ENCODE results near the gene GGTA1.

The GGTA1 gene

DNA sequence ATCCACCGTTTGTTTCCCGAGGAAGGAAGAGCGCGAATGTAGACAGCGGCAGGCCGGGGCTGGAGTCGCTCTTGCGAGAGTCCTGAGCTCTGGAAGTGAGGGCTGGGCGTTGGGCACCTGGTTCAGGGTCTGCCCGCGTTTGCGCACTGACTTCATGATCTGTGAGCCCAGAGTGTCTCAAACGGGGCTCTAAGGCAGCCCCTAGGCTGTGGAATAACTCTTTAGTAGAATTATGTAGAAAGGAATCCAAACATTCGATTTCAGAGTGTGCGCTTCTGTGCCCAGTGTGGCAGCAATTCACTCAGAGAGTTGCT lies 478 bp upstream of the GGTA1 start:
- peak overlapping the region; percentile 46 for H3K4me3 ChIP-seq (ENCODE audit: control insufficient read depth, low read depth, low read length)
- DNase-seq (ENCODE audit: low read depth), result no peak
- TF ChIP-seq, protein P1, sequence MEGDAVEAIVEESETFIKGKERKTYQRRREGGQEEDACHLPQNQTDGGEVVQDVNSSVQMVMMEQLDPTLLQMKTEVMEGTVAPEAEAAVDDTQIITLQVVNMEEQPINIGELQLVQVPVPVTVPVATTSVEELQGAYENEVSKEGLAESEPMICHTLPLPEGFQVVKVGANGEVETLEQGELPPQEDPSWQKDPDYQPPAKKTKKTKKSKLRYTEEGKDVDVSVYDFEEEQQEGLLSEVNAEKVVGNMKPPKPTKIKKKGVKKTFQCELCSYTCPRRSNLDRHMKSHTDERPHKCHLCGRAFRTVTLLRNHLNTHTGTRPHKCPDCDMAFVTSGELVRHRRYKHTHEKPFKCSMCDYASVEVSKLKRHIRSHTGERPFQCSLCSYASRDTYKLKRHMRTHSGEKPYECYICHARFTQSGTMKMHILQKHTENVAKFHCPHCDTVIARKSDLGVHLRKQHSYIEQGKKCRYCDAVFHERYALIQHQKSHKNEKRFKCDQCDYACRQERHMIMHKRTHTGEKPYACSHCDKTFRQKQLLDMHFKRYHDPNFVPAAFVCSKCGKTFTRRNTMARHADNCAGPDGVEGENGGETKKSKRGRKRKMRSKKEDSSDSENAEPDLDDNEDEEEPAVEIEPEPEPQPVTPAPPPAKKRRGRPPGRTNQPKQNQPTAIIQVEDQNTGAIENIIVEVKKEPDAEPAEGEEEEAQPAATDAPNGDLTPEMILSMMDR (IDR thresholded peaks at IDR 0.05; ENCODE audit: control insufficient read depth, insufficient read depth, low read depth, low read length, missing control alignments), result no peak

GRCh38 chr9:121499177-121499426 lies 542 bp downstream of the GGTA1 start:
- TF ChIP-seq, protein P1 (IDR thresholded peaks at IDR 0.05; ENCODE audit: control insufficient read depth, insufficient read depth, low read depth, low read length, missing control alignments), result no peak
- H3K4me3 ChIP-seq (ENCODE audit: control insufficient read depth, low read depth, low read length), result peak overlapping the region; percentile 36
- no peak for DNase-seq (ENCODE audit: low read depth)

DNA sequence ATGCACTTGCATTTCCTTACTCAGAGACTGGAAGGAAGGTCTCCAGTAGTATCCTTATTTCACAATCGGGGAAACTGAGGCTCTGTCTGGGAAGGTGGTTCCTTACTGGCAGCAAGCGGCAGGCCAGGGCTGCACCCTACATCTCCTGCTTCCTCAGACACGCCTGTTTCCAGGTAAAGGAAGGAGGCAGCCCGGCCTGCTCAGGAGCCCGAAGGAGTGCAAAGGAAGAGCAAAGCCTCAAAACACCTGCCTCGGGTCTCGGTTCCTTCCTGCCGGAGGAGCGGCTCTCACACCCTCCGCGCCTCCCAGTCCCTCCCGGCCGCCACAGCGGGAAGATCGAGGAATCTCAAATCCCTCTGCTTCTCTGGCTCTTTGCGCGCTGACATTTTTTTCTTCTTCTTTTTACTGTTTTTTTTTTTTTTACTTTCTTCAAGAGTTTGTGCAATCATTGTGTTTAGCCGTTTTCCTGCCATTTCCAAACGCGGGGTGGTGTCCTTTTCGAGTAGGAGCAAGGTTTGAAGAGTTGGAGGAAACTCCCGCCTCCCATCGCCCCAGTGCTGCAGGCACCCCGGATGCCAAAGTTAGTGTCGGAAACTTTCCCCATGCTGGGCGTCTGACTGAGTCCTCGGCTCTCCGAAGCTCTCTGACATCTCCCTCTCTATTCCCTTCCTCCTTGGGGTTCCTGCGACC lies 1.0 kb downstream of the GGTA1 start:
- no peak for DNase-seq (ENCODE audit: low read depth)
- TF ChIP-seq, protein P1 (IDR thresholded peaks at IDR 0.05; ENCODE audit: control insufficient read depth, insufficient read depth, low read depth, low read length, missing control alignments), result peak; percentile 8
- peak overlapping the region; percentile 36 for H3K4me3 ChIP-seq (ENCODE audit: control insufficient read depth, low read depth, low read length)

DNA sequence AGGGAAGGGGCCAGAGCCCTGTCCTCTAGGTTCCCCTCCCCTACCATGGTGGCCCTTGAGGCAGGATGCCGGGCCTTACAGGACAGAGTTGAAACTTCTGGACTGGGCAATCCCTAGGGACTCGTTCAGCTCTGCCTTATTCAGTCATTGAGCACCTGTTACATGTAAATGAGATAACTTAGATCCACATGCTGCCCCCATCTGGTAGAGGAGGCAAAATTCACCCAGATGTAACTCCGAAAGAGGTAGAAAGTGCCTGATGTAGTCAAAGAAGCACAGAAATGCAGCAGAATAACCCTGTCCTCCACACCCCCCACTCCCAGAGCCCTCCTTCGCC lies 1.5 kb downstream of the GGTA1 start:
- TF ChIP-seq, protein P1 (IDR thresholded peaks at IDR 0.05; ENCODE audit: control insufficient read depth, insufficient read depth, low read depth, low read length, missing control alignments), result peak; percentile 68
- no peak overlapping the region for H3K4me3 ChIP-seq (ENCODE audit: control insufficient read depth, low read depth, low read length)
- peak; percentile 28 for DNase-seq (ENCODE audit: low read depth)

GRCh38 chr9:121495976-121496375 lies 3.7 kb downstream of the GGTA1 start:
- TF ChIP-seq, protein P1 (IDR thresholded peaks at IDR 0.05; ENCODE audit: control insufficient read depth, insufficient read depth, low read depth, low read length, missing control alignments), result no peak
- no peak overlapping the region for H3K4me3 ChIP-seq (ENCODE audit: control insufficient read depth, low read depth, low read length)
- no peak for DNase-seq (ENCODE audit: low read depth)

GRCh38 chr9:121494192-121494591 lies 5.5 kb downstream of the GGTA1 start:
- DNase-seq (ENCODE audit: low read depth), result no peak
- H3K4me3 ChIP-seq (ENCODE audit: control insufficient read depth, low read depth, low read length), result no peak overlapping the region
- TF ChIP-seq, protein P1 (IDR thresholded peaks at IDR 0.05; ENCODE audit: control insufficient read depth, insufficient read depth, low read depth, low read length, missing control alignments), result no peak

- TF ChIP-seq, protein P1 (IDR thresholded peaks at IDR 0.05; ENCODE audit: control insufficient read depth, insufficient read depth, low read depth, low read length, missing control alignments), result no peak
- no peak overlapping the region for H3K4me3 ChIP-seq (ENCODE audit: control insufficient read depth, low read depth, low read length)
- DNase-seq (ENCODE audit: low read depth), result no peak
These were observed 8.5 kb downstream of the GGTA1 start for GRCh38 chr9:121491111-121491510.
